HepG2 (cell line): ENCODE measurements around the gene BAG5. TPM values are rescaled to one million over a fixed set of nuclear protein-coding genes. Genes with fewer than 3 reads are reported as not detected.
"Not testable (repeated sequence)": the region's sequence is repeated elsewhere in the genome, so short reads cannot be mapped to it uniquely, and the experiment has no call there.

Experiments
- ATAC-seq: fragments of 200-7000 bp; cut with Tn5 transposase; 3 replicates; pipeline ENCODE4 v1.9.1; 2020; ENCODE audit warnings: mild to moderate bottlenecking, moderate library complexity
- BruUV-seq: library from RNA; stranded (reverse); fragments of 400-500 nt; replicated peaks from 2 replicates; lab custom pipeline; 2021; lab: Mats Ljungman, UMichigan
- CTCF ChIA-PET: fragments of 300-600 bp; formaldehyde crosslinking; extraction: SDS; loops from one replicate; lab custom pipeline; 2021; ENCODE audit warnings: low total read pairs, inconsistent platforms, low intra/inter-chr PET ratio; lab: Yijun Ruan, JAX
- POLR2A ChIA-PET: fragments of 350-600 bp; sonication (Branson Sonifier 250); formaldehyde crosslinking; loops from one replicate; lab custom pipeline; 2020; ENCODE audit warnings: antibody characterized with exemption, inconsistent platforms; lab: Yijun Ruan, JAX
- DNase-seq: peaks from one replicate; pipeline ENCODE4 v3.0.0-alpha.2; 2015; ENCODE audit warnings: low spot score
- FAIRE-seq: peaks from 3 replicates; lab custom pipeline; 2011; peaks lifted over from hg19 to GRCh38; lab: Jason Lieb, UNC
- H2AFZ ChIP-seq: one replicate; pipeline ENCODE4 v1.6.1; 2011; ENCODE audit warnings: low read length, inconsistent platforms
- H3K27ac ChIP-seq: fragments of 300-600 bp; 3 replicates; pipeline ENCODE4 v1.8.0; 2011; ENCODE audit warnings: mixed run types, mild to moderate bottlenecking, mixed read lengths, low read length, inconsistent platforms; ENCODE audit not compliant: insufficient read depth; ENCODE audit errors: extremely low read length
- H3K27me3 ChIP-seq, 2 experiments: fragments of 200-600 bp in 1 of 2; 2 replicates in 1 of 2; 3 replicates in 1 of 2; pipeline versions ENCODE4 v1.6.0 to v1.8.0; 2011; ENCODE audit warnings: low read length in 2 of 2, mild to moderate bottlenecking in 2 of 2, moderate library complexity in 2 of 2, inconsistent platforms in 1 of 2; ENCODE audit not compliant: insufficient read depth in 2 of 2, control insufficient read depth in 1 of 2
- H3K36me3 ChIP-seq, 2 experiments: fragments of 200-600 bp in 1 of 2; replicated peaks in 1 of 2; 2 replicates in 1 of 2; 3 replicates in 1 of 2; pipeline versions ENCODE4 v1.5.1 to v1.8.0; 2011; ENCODE audit warnings: low read length in 2 of 2, inconsistent platforms in 1 of 2; ENCODE audit not compliant: insufficient read depth in 2 of 2, control insufficient read depth in 1 of 2
- H3K4me1 ChIP-seq: 2 replicates; pipeline ENCODE4 v1.5.1; 2012; ENCODE audit warnings: low read length, inconsistent platforms; ENCODE audit not compliant: insufficient read depth
- H3K4me2 ChIP-seq: 2 replicates; pipeline ENCODE4 v1.6.0; 2011; ENCODE audit warnings: low read depth, low read length, inconsistent platforms
- H3K4me3 ChIP-seq, 3 experiments: fragments of 200-600 bp in 1 of 3; sonication (generic), shearing (Covaris generic) in 1 of 3; replicated peaks in 1 of 3; 2 replicates each; pipeline ENCODE4 v1.5.1; 2011 to 2016; ENCODE audit warnings: low read length in 3 of 3, inconsistent platforms in 2 of 3, low read depth in 2 of 3, mild to moderate bottlenecking in 2 of 3, control low read depth in 1 of 3, mixed read lengths in 1 of 3; ENCODE audit not compliant: insufficient read depth in 1 of 3
- H3K79me2 ChIP-seq: one replicate; pipeline ENCODE4 v1.6.1; 2011; ENCODE audit warnings: low read length, inconsistent platforms; ENCODE audit not compliant: insufficient read depth
- H3K9ac ChIP-seq: 2 replicates; pipeline ENCODE4 v1.6.0; 2011; ENCODE audit warnings: mild to moderate bottlenecking, low read depth, low read length, inconsistent platforms; ENCODE audit not compliant: insufficient read depth
- H3K9me3 ChIP-seq: 2 replicates; pipeline ENCODE4 v1.5.1; 2012; ENCODE audit warnings: mild to moderate bottlenecking, low read length
- H4K20me1 ChIP-seq: 2 replicates; pipeline ENCODE4 v1.6.0; 2011; ENCODE audit warnings: inconsistent platforms, mild to moderate bottlenecking, low read length, moderate library complexity; ENCODE audit not compliant: insufficient read depth
- CEBPG ChIP-seq: IDR thresholded peaks from 2 replicates; pipeline ENCODE4 v1.6.1; 2016
- DRAP1 ChIP-seq: IDR thresholded peaks from 2 replicates; pipeline ENCODE4 v1.6.1; 2016; ENCODE audit warnings: missing genetic modification reagents, missing compliant biosample characterization
- FOXP1 ChIP-seq, 2 experiments: fragments of 450-650 bp in 1 of 2; IDR thresholded peaks; 2 replicates each; pipeline ENCODE4 v1.6.1; 2017 to 2018; ENCODE audit warnings: antibody characterized with exemption in 1 of 2
- HDAC1 ChIP-seq: sonication (generic); formaldehyde crosslinking; IDR thresholded peaks from 2 replicates; pipeline ENCODE4 v1.5.1; 2020; ENCODE audit warnings: mild to moderate bottlenecking, missing genetic modification reagents
- HOXA3 ChIP-seq: sonication (generic); formaldehyde crosslinking; IDR thresholded peaks from 2 replicates; pipeline ENCODE4 v1.5.0; 2020; ENCODE audit warnings: missing genetic modification reagents
- MED1 ChIP-seq: sonication (generic); formaldehyde crosslinking; IDR thresholded peaks from 2 replicates; pipeline ENCODE4 v1.4.0; 2020; ENCODE audit warnings: missing genetic modification reagents
- NFKB2 ChIP-seq: sonication (generic); formaldehyde crosslinking; IDR thresholded peaks from 2 replicates; pipeline ENCODE4 v1.4.0; 2020; ENCODE audit warnings: missing genetic modification reagents, borderline replicate concordance
- PATZ1 ChIP-seq: sonication (generic); formaldehyde crosslinking; IDR thresholded peaks from 2 replicates; pipeline ENCODE4 v1.4.0; 2020; ENCODE audit warnings: missing genetic modification reagents
- POLR2G ChIP-seq: fragments of 200-400 bp; formaldehyde crosslinking; IDR thresholded peaks from 2 replicates; pipeline ENCODE4 v1.6.1; 2018; ENCODE audit warnings: mild to moderate bottlenecking, low read depth, low read length, moderate library complexity
- SALL1 ChIP-seq: sonication (generic); formaldehyde crosslinking; IDR thresholded peaks from 2 replicates; pipeline ENCODE4 v1.8.0; 2022; ENCODE audit warnings: mild to moderate bottlenecking, missing genetic modification reagents
- SATB2 ChIP-seq: sonication (generic); formaldehyde crosslinking; IDR thresholded peaks from 2 replicates; pipeline ENCODE4 v1.5.0; 2020; ENCODE audit warnings: missing genetic modification reagents
- SIN3A ChIP-seq: IDR thresholded peaks from 2 replicates; pipeline ENCODE4 v1.6.1; 2011; ENCODE audit warnings: low read depth, mild to moderate bottlenecking, control low read depth, low read length, borderline replicate concordance
- SOX5 ChIP-seq: IDR thresholded peaks from 2 replicates; pipeline ENCODE4 v1.6.1; 2016; ENCODE audit warnings: borderline replicate concordance
- TAF1 ChIP-seq: sonication (generic); formaldehyde crosslinking; IDR thresholded peaks from 2 replicates; pipeline ENCODE4 v1.4.0; 2020; ENCODE audit warnings: missing genetic modification reagents
- THAP11 ChIP-seq: IDR thresholded peaks from 2 replicates; pipeline ENCODE4 v1.6.1; 2016; ENCODE audit warnings: missing biosample characterization, missing genetic modification reagents
- ZFY ChIP-seq: sonication (generic); formaldehyde crosslinking; IDR thresholded peaks from 2 replicates; pipeline ENCODE4 v1.4.0; 2020; ENCODE audit warnings: missing genetic modification reagents
- ZNF121 ChIP-seq: sonication (generic); formaldehyde crosslinking; IDR thresholded peaks from 2 replicates; pipeline ENCODE4 v1.5.0; 2020; ENCODE audit warnings: mild to moderate bottlenecking, missing genetic modification reagents
- ZNF30 ChIP-seq: sonication (generic); formaldehyde crosslinking; IDR thresholded peaks from 2 replicates; pipeline ENCODE4 v1.5.0; 2020; ENCODE audit warnings: mild to moderate bottlenecking, missing genetic modification reagents
- ZNF350 ChIP-seq: sonication (generic); formaldehyde crosslinking; IDR thresholded peaks from 2 replicates; pipeline ENCODE4 v1.4.0; 2020; ENCODE audit warnings: mild to moderate bottlenecking, low read depth, missing genetic modification reagents, borderline replicate concordance
- ZNF546 ChIP-seq: sonication (generic); formaldehyde crosslinking; conservative IDR thresholded peaks from 2 replicates; pipeline ENCODE4 v1.8.1; 2023; ENCODE audit warnings: mild to moderate bottlenecking, missing genetic modification reagents
- ZNF766 ChIP-seq: sonication (generic); formaldehyde crosslinking; IDR thresholded peaks from 2 replicates; pipeline ENCODE4 v1.5.0; 2020; ENCODE audit warnings: missing genetic modification reagents, borderline replicate concordance
- ZNF772 ChIP-seq: sonication (generic); formaldehyde crosslinking; IDR thresholded peaks from 2 replicates; pipeline ENCODE4 v1.5.0; 2020; ENCODE audit warnings: mild to moderate bottlenecking, missing genetic modification reagents
- ZNF792 ChIP-seq: IDR thresholded peaks from 2 replicates; pipeline ENCODE4 v1.6.1; 2016
- WGBS: methylation state at CpG from one replicate; pipeline ENCODE4 v1.1.6; 2017; ENCODE audit warnings: low lambda C conversion rate; 5-methylcytosine and 5-hydroxymethylcytosine counted together
- in situ Hi-C: cut with HindIII; loops from 2 replicates; pipeline ENCODE4 v1.10.0; 2017; ENCODE audit warnings: low pct_unique_long_range_greater_than_20kb; ENCODE audit not compliant: extremely low pct_ligation_motif_present
- intact Hi-C: fragments of 100-400 bp; cut with micrococcal nuclease; formaldehyde crosslinking; loops from one replicate; pipeline ENCODE4 v1.10.0; 2022; ENCODE audit not compliant: unreplicated experiment
- polyA plus RNA-seq, 8 experiments: library from polyadenylated mRNA; depleted of rRNA in 3 of 8; stranded (reverse) in 7 of 8; unstranded in 1 of 8; fragments of >200 nt; fragmentation: Illumina TruSeq in 4 of 8; extraction: Trizol in 4 of 8; gene quantifications; 2 replicates each; pipeline versions ENCODE4 v1.2.1 to v1.2.3, GENCODE V29; 2011 to 2016; ENCODE audit warnings: low read depth in 4 of 8, missing spikeins in 1 of 8, mixed read lengths in 1 of 8; ENCODE audit not compliant: insufficient read depth in 1 of 8
- total RNA-seq, 5 experiments: library from RNA; depleted of rRNA; stranded (reverse); fragments of >200 nt; fragmentation: Illumina TruSeq; extraction: Trizol; gene quantifications; 2 replicates each; pipeline ENCODE4 v1.2.3, GENCODE V29; 2016; ENCODE audit warnings: low read depth in 1 of 5

The BAG5 gene
- total and polyA plus RNA-seq, 2 of the 13 experiments (the other 11 are each of a cell fraction or from before 2014, with no cell fraction given): 3.5 to 21.0 TPM

- BruUV-seq; H3K9me3 ChIP-seq; DNase-seq; H2AFZ ChIP-seq; in situ Hi-C loops; H3K27me3 ChIP-seq; H3K36me3 ChIP-seq; H4K20me1 ChIP-seq; CTCF ChIA-PET; TF ChIP-seq FOXP1 (IDR thresholded peaks at IDR 0.05): not testable (repeated sequence)
- FAIRE-seq: peak; percentile 62
- H3K9ac ChIP-seq: peak overlapping the region; percentile 53
- peak overlapping the region; percentile 89 for H3K27ac ChIP-seq
- peak; percentile 41 for ATAC-seq
- POLR2A ChIA-PET: interaction anchor here (1.1 to 1.4 kb wide), 2 partner anchors 10 to 354 kb away, joined by 3 to 4 read pairs; no protein-coding TSS in a partner anchor
- H3K4me3 ChIP-seq: peak overlapping the region; percentile 2 to 51 (median 43); a peak in 5 of 6 replicates
- WGBS: 15% methylated on average over 14 of the region's 17 CpGs
- peaks cover 65% of the 10 kb centered on the region for H3K4me1 ChIP-seq
- peaks cover 28% of the 10 kb centered on the region for H3K79me2 ChIP-seq
- intact Hi-C loops: loop anchor here (2.0 kb wide), 1 partner anchor 17 kb away; no protein-coding TSS in a partner anchor
- H3K4me2 ChIP-seq: peak overlapping the region; percentile 78
- peak; percentile 60; the same call in 1 of the 2 replicates for TF ChIP-seq TAF1 (CRISPR knock-in tag)
- peak; percentile 39 for TF ChIP-seq SALL1 (CRISPR knock-in tag)
- 0 out of 2 replicates have a peak, but pooled peaks have one; percentile 10 for TF ChIP-seq SIN3A
- TF ChIP-seq NFKB2 (CRISPR knock-in tag): 0 out of 2 replicates have a peak, but pooled peaks have one; percentile 16
- peak; percentile 70; the same call in 1 of the 2 replicates for TF ChIP-seq HOXA3 (CRISPR knock-in tag)
- 0 out of 2 replicates have a peak, but pooled peaks have one; percentile 18 for TF ChIP-seq HDAC1 (CRISPR knock-in tag)
- 0 out of 2 replicates have a peak, but pooled peaks have one; percentile 16 for TF ChIP-seq PATZ1 (CRISPR knock-in tag)
- 0 out of 2 replicates have a peak, but pooled peaks have one; percentile 20 for TF ChIP-seq CEBPG
- peak; percentile 75 for TF ChIP-seq MED1 (CRISPR knock-in tag)
- TF ChIP-seq FOXP1 (CRISPR knock-in tag; IDR thresholded peaks at IDR 0.05): peak; percentile 38; the same call in 1 of the 2 replicates
- TF ChIP-seq SATB2 (CRISPR knock-in tag): 0 out of 2 replicates have a peak, but pooled peaks have one; percentile 31
- peak; percentile 97 for TF ChIP-seq ZNF121 (CRISPR knock-in tag)
- TF ChIP-seq DRAP1 (CRISPR knock-in tag): peak; percentile 84
- peak; percentile 18; the same call in 1 of the 2 replicates for TF ChIP-seq SOX5 (CRISPR knock-in tag)
- peak; percentile 57; the same call in 1 of the 2 replicates for TF ChIP-seq POLR2G
- 0 out of 2 replicates have a peak, but pooled peaks have one; percentile 58 for TF ChIP-seq ZNF546
- peak; percentile 74; the same call in 1 of the 2 replicates for TF ChIP-seq ZNF766 (CRISPR knock-in tag)
- TF ChIP-seq ZNF772: peak; percentile 73
- peak; percentile 25; the same call in 1 of the 2 replicates for TF ChIP-seq ZNF792
- peak; percentile 76 for TF ChIP-seq ZFY (CRISPR knock-in tag)
- TF ChIP-seq ZNF30 (CRISPR knock-in tag): 0 out of 2 replicates have a peak, but pooled peaks have one; percentile 58
- 0 out of 2 replicates have a peak, but pooled peaks have one; percentile 16 for TF ChIP-seq THAP11
- TF ChIP-seq ZNF350 (CRISPR knock-in tag): peak; percentile 14; the same call in 1 of the 2 replicates
These were observed 36.8 kb downstream of the BAG5 start for GRCh38 chr14:103525430-103526246.
